ENCODE measurements around the gene CDKAL1.

Gene CDKAL1

DNA sequence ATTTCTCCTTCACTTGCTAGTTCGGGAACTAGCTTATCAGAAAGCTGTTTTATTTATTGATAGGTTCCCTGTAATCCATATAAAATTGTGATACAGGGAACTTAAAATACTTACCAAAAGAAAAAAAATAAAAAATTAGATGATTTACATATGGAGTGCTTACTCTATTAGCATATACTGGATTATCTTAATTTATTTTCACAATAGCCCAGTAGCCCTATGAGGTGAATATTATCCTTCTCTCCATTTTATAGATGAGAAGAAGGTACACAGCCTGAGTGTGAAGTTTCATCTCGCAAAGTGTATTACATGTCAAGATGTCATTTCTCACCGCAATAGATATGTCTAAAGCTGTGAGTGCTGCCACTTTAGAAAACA, 463.5 kb downstream of the CDKAL1 start:
- 0 out of 2 replicates have a peak, but pooled peaks cover 3% of the 10 kb centered on the region for H3K36me3 ChIP-seq
- no peak for DNase-seq
- no peaks in the 10 kb centered on the region for H3K27me3 ChIP-seq
- no peaks in the 10 kb centered on the region for H3K9me3 ChIP-seq
- no peaks in the 10 kb centered on the region for H3K4me1 ChIP-seq
- TF ChIP-seq, protein P1, sequence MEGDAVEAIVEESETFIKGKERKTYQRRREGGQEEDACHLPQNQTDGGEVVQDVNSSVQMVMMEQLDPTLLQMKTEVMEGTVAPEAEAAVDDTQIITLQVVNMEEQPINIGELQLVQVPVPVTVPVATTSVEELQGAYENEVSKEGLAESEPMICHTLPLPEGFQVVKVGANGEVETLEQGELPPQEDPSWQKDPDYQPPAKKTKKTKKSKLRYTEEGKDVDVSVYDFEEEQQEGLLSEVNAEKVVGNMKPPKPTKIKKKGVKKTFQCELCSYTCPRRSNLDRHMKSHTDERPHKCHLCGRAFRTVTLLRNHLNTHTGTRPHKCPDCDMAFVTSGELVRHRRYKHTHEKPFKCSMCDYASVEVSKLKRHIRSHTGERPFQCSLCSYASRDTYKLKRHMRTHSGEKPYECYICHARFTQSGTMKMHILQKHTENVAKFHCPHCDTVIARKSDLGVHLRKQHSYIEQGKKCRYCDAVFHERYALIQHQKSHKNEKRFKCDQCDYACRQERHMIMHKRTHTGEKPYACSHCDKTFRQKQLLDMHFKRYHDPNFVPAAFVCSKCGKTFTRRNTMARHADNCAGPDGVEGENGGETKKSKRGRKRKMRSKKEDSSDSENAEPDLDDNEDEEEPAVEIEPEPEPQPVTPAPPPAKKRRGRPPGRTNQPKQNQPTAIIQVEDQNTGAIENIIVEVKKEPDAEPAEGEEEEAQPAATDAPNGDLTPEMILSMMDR (IDR thresholded peaks at IDR 0.05; ENCODE audit: low read depth, low read length): no peak
- no peak overlapping the region for H3K4me3 ChIP-seq (ENCODE audit: low read depth, low read length)

DNA sequence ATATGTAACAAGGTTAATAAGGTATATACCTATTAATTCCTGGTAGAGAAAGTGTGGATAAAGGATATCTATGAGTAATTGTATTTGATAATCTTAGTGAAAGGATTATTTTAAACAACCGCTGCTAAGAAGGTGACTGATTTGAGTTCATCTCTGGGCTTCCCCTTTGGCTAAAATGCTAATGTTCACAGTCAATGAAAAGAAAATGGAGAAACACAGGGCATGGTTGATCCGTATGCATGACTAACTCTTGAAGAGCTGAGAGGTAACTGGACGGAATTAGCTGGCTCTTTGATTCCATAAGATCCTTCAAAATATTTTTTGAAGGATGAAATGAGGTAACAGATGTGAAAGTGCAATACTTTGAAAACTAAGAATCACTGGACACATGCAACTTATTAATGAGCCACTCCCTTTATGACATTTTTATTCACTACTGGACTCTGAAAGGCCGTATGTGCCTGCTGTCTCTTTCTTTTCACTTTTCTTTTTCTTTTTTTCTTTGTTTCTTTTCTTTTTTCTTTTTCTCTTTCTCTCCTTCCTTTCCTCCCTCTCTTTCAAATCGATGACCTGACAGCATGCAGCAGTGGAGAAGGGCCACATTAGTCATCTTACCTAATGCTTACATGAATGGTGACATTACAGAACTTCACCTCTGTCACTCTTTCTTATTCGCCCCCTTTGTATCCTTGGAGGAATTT, 464.6 kb downstream of the CDKAL1 start:
- peaks cover 4% of the 10 kb centered on the region for H3K4me1 ChIP-seq
- H3K36me3 ChIP-seq: 0 out of 2 replicates have a peak, but pooled peaks cover 3% of the 10 kb centered on the region
- H3K4me3 ChIP-seq (ENCODE audit: low read depth, low read length): no peak overlapping the region
- DNase-seq: no peak
- TF ChIP-seq, protein P1 (IDR thresholded peaks at IDR 0.05; ENCODE audit: low read depth, low read length): no peak
- no peaks in the 10 kb centered on the region for H3K9me3 ChIP-seq
- no peaks in the 10 kb centered on the region for H3K27me3 ChIP-seq

DNA sequence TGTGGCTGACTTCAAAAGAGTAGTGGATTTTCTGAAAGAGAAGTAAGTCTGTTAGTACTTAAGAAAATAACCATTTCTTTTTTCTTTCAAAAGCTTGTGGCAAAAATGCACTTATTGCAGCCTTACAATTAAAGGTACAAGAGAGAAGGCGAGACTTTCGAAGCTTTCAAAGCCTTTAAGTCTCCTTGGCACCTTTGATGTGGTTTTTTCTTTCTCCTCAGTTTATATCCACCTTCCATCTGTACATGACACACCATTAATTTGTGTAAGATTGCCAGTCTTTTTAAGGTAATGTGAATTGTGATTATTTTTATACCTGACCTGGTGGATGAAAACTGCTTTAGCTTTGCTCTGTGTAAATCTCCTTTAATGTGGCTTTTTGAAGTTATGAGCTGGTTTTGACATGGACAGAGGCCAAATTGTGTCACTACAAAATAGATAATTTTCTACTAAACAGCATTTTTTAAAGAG, 466.1 kb downstream of the CDKAL1 start:
- TF ChIP-seq, protein P1 (IDR thresholded peaks at IDR 0.05; ENCODE audit: low read depth, low read length): no peak
- Histone ChIP-seq H3K36me3 (0 out of 2 replicates have a peak, but pooled peaks cover 3% of the 10 kb centered on the region), H3K4me3 (ENCODE audit: low read depth, low read length) (no peak overlapping the region), H3K4me1 (peaks cover 6% of the 10 kb centered on the region), H3K27me3 (no peaks in the 10 kb centered on the region), H3K9me3 (no peaks in the 10 kb centered on the region)
- DNase-seq: no peak

DNA sequence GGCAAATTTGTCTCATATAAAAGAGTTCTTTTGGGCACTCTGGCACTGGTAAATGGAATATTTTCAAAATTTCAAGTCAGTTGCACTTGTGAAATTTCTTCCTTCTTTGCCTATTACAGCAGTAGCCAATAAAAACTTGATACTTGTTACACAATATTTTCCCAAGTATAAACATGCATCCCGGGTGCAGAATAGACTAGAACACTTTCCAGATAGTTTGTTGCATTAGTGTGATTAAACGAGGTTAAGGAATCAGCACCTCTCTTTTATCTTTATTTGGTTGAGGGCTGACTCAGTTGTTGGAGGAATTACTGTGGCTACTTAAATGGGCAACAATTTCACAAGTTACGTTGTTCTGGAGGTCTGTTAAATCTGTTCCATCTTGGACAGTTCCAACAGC, 467.5 kb downstream of the CDKAL1 start:
- H3K9me3 ChIP-seq: no peaks in the 10 kb centered on the region
- no peak for DNase-seq
- 0 out of 2 replicates have a peak, but pooled peaks cover 3% of the 10 kb centered on the region for H3K36me3 ChIP-seq
- no peaks in the 10 kb centered on the region for H3K27me3 ChIP-seq
- H3K4me1 ChIP-seq: peaks cover 16% of the 10 kb centered on the region
- TF ChIP-seq, protein P1 (IDR thresholded peaks at IDR 0.05; ENCODE audit: low read depth, low read length): no peak
- H3K4me3 ChIP-seq (ENCODE audit: low read depth, low read length): no peak overlapping the region

DNA sequence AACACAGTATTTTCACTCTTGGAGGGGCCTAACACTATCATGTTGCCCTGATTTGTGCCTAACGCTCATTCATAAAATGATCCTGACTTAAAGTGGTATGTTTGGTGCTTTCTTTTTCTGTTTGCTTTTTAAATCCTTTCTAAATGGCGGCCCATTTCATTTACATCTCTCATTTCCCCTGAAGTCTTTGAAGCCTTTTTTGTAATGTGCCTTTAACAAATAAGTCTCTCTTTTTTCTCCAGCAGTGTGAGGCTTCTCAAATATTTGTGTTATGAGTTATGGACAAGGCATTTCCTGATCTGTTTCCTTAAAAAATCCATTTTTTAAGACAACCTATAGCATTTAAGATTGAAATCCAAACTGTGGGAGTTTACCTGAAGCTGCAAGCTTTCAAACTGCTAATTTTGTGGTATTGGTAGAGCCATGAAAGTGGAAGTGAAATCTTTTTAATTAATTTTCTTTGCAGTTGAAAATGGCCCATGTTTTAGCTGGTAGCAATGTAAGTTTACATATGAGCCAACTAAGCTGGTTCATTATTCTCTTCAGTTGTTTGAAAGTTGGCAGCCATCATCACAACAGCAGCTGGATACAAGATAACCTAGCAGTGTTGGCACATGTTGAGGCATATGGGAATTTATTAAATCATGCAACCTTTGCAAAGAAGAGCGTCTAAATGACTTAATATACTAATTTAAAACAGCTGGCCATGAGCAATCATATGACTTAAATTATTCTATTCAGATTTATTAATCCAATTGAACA, 469.7 kb downstream of the CDKAL1 start:
- DNase-seq: peak; percentile 40
- 0 out of 2 replicates have a peak, but pooled peaks cover 3% of the 10 kb centered on the region for H3K36me3 ChIP-seq
- TF ChIP-seq, protein P1 (IDR thresholded peaks at IDR 0.05; ENCODE audit: low read depth, low read length): no peak
- H3K9me3 ChIP-seq: no peaks in the 10 kb centered on the region
- H3K4me1 ChIP-seq: peaks cover 16% of the 10 kb centered on the region
- H3K27me3 ChIP-seq: no peaks in the 10 kb centered on the region
- no peak overlapping the region for H3K4me3 ChIP-seq (ENCODE audit: low read depth, low read length)

Measured in BE2C (cell line).